ENCODE measurements around the gene MFAP3. TPM values are rescaled to one million over a fixed set of nuclear protein-coding genes. Genes with fewer than 3 reads are reported as not detected.

MFAP3 gene
- total RNA-seq, 1 donor from 2014 or later = 39.0 TPM

DNA sequence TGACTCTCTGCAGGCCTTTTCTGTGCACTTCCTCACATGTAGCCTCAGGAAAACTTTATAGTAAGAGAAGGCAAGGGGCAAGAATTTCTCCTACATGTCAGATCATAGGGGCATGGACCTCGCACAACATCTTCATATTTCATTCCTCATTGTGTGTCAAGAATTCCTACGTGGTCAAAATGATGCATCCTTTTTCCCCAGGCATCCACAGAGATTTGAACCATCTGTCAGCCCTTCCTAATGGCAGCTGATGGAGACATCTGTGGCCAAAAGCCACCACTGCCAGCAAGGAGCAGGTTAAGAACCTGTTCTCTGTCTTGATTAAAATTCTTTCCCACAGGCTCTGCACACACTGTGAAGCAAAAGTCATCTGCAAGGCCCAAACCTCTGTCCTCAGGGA, 42.5 kb downstream of the MFAP3 start:
- Mint-ChIP-seq H3K27me3 (ENCODE audit: low read depth) (no peaks in the 10 kb centered on the region), H3K36me3 (ENCODE audit: low read depth) (no peaks in the 10 kb centered on the region), H3K4me1 (peaks cover 22% of the 10 kb centered on the region), H3K4me3 (no peak overlapping the region), H3K9me3 (no peaks in the 10 kb centered on the region), H3K27ac (ENCODE audit: unreplicated experiment) (no peak overlapping the region)
- TF ChIP-seq, protein P1, sequence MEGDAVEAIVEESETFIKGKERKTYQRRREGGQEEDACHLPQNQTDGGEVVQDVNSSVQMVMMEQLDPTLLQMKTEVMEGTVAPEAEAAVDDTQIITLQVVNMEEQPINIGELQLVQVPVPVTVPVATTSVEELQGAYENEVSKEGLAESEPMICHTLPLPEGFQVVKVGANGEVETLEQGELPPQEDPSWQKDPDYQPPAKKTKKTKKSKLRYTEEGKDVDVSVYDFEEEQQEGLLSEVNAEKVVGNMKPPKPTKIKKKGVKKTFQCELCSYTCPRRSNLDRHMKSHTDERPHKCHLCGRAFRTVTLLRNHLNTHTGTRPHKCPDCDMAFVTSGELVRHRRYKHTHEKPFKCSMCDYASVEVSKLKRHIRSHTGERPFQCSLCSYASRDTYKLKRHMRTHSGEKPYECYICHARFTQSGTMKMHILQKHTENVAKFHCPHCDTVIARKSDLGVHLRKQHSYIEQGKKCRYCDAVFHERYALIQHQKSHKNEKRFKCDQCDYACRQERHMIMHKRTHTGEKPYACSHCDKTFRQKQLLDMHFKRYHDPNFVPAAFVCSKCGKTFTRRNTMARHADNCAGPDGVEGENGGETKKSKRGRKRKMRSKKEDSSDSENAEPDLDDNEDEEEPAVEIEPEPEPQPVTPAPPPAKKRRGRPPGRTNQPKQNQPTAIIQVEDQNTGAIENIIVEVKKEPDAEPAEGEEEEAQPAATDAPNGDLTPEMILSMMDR (conservative IDR thresholded peaks at IDR 0.05) = no peak
- DNase-seq (ENCODE audit: low read depth, low spot score) = no peak

DNA sequence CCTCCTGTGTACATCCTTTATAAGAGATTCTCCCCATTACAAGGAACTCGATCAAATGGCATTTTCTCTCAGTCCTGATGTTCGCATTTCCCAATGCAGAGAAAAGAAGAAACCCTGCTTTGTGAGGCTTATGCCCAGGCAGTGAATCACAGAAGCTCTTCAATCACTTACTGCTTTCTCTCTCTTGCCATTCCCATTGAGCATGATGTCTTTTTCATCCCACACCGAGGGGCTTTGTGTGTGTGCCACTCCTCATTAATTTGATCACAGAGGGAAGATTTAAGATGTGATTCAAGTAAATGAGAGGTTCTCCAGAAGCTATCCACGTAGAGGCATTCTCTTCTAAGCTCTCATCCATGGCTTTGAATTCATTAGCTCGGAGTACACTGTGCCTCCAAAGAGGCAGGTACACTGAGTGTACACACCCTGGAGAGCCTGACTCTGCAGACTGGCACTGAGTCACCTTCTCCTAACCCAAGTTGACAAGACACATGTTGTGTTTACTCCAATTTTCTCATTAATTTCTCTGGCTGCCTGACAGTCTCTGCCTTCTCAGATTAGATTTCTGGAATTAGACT, 45.4 kb downstream of the MFAP3 start:
- H3K4me1 Mint-ChIP-seq = peaks cover 14% of the 10 kb centered on the region
- TF ChIP-seq, protein P1 (conservative IDR thresholded peaks at IDR 0.05) = no peak
- H3K9me3 Mint-ChIP-seq = no peaks in the 10 kb centered on the region
- H3K27me3 Mint-ChIP-seq (ENCODE audit: low read depth) = no peaks in the 10 kb centered on the region
- H3K27ac Mint-ChIP-seq (ENCODE audit: unreplicated experiment) = no peak overlapping the region
- H3K36me3 Mint-ChIP-seq (ENCODE audit: low read depth) = no peaks in the 10 kb centered on the region
- no peak overlapping the region for H3K4me3 Mint-ChIP-seq
- no peak for DNase-seq (ENCODE audit: low read depth, low spot score)

DNA sequence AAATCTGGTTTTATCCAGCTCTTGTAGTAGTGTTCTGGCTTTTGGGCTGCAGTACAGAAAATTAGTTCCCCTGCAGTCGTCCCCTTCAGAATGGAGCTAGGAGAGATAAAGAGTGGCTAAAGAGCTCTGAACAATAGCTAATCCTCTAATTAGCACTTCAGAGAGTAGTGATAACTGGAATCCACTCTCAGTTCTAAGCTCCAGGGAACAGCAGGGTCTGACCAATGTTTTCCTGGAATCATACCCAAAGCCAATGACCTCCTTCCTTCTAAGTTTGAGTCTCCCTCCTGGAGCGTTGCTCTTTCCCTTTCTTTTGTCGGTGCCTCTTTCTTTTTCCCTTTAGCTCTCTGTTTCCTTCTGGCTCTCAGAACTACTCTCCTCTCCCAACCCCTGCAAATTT, 47.4 kb downstream of the MFAP3 start:
- Mint-ChIP-seq H3K27me3 (ENCODE audit: low read depth) (no peaks in the 10 kb centered on the region), H3K9me3 (no peaks in the 10 kb centered on the region), H3K36me3 (ENCODE audit: low read depth) (no peaks in the 10 kb centered on the region), H3K4me3 (no peak overlapping the region), H3K4me1 (peaks cover 14% of the 10 kb centered on the region), H3K27ac (ENCODE audit: unreplicated experiment) (no peak overlapping the region)
- DNase-seq (ENCODE audit: low read depth, low spot score) = no peak
- TF ChIP-seq, protein P1 (conservative IDR thresholded peaks at IDR 0.05) = no peak

DNA sequence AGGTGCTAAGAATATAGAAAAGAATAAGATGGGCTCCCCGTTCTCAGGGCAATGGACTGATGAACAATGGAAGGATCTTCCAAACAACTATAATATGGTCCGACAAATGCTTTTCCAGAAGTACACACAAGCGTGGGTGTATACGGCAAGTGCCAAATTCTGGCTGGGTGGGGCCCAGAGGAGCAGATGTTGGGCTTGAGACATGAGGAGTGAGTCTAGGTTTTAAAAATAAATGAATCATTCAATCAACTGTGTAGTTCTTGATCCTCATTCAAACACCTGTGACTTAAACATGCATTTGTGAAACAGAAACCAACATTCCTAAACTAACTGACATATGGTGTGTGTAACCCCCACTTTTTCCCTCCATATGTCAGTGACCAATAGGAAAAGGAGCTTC, 47.9 kb downstream of the MFAP3 start:
- H3K27ac Mint-ChIP-seq (ENCODE audit: unreplicated experiment) = no peak overlapping the region
- DNase-seq (ENCODE audit: low read depth, low spot score) = no peak
- H3K36me3 Mint-ChIP-seq (ENCODE audit: low read depth) = no peaks in the 10 kb centered on the region
- H3K9me3 Mint-ChIP-seq = no peaks in the 10 kb centered on the region
- H3K27me3 Mint-ChIP-seq (ENCODE audit: low read depth) = no peaks in the 10 kb centered on the region
- TF ChIP-seq, protein P1 (conservative IDR thresholded peaks at IDR 0.05) = no peak
- no peak overlapping the region for H3K4me3 Mint-ChIP-seq
- peaks cover 14% of the 10 kb centered on the region for H3K4me1 Mint-ChIP-seq

DNA sequence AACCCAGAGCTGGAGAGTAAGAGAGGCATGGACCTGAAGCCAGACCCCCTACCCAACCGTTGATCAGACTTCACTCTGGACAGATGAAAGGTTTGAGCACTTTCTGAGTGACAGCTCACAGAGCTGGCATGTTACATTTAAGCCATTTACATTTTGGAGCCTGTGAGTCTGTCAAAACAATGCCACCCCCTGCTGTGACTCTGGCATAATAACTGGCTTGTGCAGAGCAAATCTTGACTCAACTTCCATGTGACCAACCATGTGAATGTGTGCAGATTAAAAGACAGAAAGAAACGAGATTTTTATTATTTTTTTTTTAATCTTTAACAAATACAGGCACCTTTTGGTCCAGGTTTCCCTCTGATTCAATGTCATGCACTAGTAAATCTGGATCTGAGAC, 48.5 kb downstream of the MFAP3 start:
- H3K4me1 Mint-ChIP-seq = peaks cover 14% of the 10 kb centered on the region
- no peak overlapping the region for H3K27ac Mint-ChIP-seq (ENCODE audit: unreplicated experiment)
- no peaks in the 10 kb centered on the region for H3K27me3 Mint-ChIP-seq (ENCODE audit: low read depth)
- TF ChIP-seq, protein P1 (conservative IDR thresholded peaks at IDR 0.05) = no peak
- no peaks in the 10 kb centered on the region for H3K36me3 Mint-ChIP-seq (ENCODE audit: low read depth)
- no peaks in the 10 kb centered on the region for H3K9me3 Mint-ChIP-seq
- no peak overlapping the region for H3K4me3 Mint-ChIP-seq
- DNase-seq (ENCODE audit: low read depth, low spot score) = no peak
